ENCODE data around the gene CNGA1. TPM values are rescaled to one million over a fixed set of nuclear protein-coding genes. Genes with fewer than 3 reads are reported as not detected.

CNGA1 gene
- total RNA-seq, 1 donor from 2014 or later: not detected

DNA sequence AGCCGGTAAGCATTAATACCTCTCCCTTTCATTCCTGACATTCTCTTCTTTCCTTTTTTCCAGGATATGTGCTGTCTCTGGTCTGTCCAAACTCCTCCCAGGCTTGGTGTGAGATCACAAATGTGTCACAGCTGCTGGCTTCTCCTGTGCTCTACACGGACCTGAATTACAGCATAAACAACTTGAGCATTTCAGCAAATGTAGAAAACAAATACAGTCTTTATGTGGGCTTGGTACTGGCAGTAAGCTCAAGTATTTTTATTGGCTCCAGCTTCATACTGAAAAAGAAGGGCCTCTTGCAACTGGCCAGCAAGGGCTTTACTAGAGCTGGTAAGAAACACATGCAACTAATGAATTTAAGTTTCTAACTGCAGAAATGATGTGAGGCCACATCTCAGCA, 8.5 kb upstream of the CNGA1 start:
- TF ChIP-seq, protein P1, sequence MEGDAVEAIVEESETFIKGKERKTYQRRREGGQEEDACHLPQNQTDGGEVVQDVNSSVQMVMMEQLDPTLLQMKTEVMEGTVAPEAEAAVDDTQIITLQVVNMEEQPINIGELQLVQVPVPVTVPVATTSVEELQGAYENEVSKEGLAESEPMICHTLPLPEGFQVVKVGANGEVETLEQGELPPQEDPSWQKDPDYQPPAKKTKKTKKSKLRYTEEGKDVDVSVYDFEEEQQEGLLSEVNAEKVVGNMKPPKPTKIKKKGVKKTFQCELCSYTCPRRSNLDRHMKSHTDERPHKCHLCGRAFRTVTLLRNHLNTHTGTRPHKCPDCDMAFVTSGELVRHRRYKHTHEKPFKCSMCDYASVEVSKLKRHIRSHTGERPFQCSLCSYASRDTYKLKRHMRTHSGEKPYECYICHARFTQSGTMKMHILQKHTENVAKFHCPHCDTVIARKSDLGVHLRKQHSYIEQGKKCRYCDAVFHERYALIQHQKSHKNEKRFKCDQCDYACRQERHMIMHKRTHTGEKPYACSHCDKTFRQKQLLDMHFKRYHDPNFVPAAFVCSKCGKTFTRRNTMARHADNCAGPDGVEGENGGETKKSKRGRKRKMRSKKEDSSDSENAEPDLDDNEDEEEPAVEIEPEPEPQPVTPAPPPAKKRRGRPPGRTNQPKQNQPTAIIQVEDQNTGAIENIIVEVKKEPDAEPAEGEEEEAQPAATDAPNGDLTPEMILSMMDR (IDR thresholded peaks at IDR 0.05; ENCODE audit: partially characterized antibody, unreplicated experiment): no peak
- H3K36me3 Mint-ChIP-seq (ENCODE audit: unreplicated experiment): no peaks in the 10 kb centered on the region

DNA sequence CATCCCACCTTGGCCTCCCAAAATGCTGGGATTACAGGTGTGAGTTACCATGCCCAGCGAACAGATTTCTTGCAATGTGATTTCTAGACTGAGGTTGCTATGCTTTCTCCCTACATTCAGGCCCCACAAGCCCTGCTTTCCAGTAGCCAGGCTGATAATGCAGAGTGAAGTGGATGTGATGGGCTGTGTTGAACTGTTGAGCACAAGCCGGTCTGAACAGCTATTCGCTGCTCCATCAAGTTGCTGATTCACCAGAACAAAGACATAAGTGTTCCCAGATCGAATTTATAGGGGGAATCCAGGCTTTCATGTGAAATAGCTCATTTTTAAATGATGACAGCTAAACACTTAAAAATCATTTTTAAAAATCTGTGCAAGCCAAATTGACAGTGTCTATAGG, 8.0 kb upstream of the CNGA1 start:
- no peaks in the 10 kb centered on the region for H3K27me3 Mint-ChIP-seq (ENCODE audit: unreplicated experiment)
- H3K27ac Mint-ChIP-seq (ENCODE audit: unreplicated experiment): no peak overlapping the region
- no peaks in the 10 kb centered on the region for H3K9me3 Mint-ChIP-seq (ENCODE audit: unreplicated experiment)
- TF ChIP-seq, protein P1 (IDR thresholded peaks at IDR 0.05; ENCODE audit: partially characterized antibody, unreplicated experiment): no peak
- no peak overlapping the region for H3K4me3 Mint-ChIP-seq (ENCODE audit: unreplicated experiment)
- H3K36me3 Mint-ChIP-seq (ENCODE audit: unreplicated experiment): no peaks in the 10 kb centered on the region
- no peak for DNase-seq
- peaks cover 4% of the 10 kb centered on the region for H3K4me1 Mint-ChIP-seq (ENCODE audit: low read depth, unreplicated experiment)

More for the DNA sequence above, 8.5 kb upstream of the CNGA1 start:
- Mint-ChIP-seq H3K27me3 (ENCODE audit: unreplicated experiment) (no peaks in the 10 kb centered on the region), H3K9me3 (ENCODE audit: unreplicated experiment) (no peaks in the 10 kb centered on the region), H3K4me1 (ENCODE audit: low read depth, unreplicated experiment) (peaks cover 4% of the 10 kb centered on the region), H3K4me3 (ENCODE audit: unreplicated experiment) (no peak overlapping the region), H3K27ac (ENCODE audit: unreplicated experiment) (no peak overlapping the region)
- no peak for DNase-seq

DNA sequence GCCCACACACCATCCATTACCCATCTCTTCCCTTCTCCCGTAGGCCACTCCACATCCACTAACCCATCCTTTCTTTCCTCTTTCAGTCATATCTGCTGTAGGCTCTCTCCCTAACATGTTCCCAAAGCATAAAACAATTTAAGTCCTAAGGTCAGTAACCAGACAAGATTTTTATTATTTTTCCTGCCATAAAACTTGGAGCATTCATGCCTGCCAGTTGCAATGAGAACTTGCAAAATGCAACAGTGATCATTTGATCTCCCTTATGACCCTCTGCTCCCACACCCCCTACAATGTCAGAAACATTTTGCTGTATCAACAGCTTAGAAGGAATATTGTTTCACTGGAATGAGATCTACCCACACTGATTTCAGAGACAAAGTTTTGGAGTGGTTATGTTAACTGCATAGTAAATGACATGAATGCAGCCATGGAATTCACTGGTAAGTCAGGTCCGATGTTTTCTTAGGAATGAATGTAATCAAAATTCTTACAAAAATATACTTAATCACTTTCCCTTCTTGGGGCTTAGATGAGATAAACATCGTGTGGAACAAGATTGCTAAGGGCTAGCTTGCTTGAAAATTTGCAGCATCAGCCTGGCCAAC, 5.8 kb upstream of the CNGA1 start:
- Mint-ChIP-seq H3K4me3 (ENCODE audit: unreplicated experiment) (no peak overlapping the region), H3K36me3 (ENCODE audit: unreplicated experiment) (no peaks in the 10 kb centered on the region), H3K4me1 (ENCODE audit: low read depth, unreplicated experiment) (no peaks in the 10 kb centered on the region), H3K27me3 (ENCODE audit: unreplicated experiment) (peaks cover 2% of the 10 kb centered on the region), H3K27ac (ENCODE audit: unreplicated experiment) (no peak overlapping the region), H3K9me3 (ENCODE audit: unreplicated experiment) (no peaks in the 10 kb centered on the region)
- no peak for DNase-seq
- TF ChIP-seq, protein P1 (IDR thresholded peaks at IDR 0.05; ENCODE audit: partially characterized antibody, unreplicated experiment): no peak

DNA sequence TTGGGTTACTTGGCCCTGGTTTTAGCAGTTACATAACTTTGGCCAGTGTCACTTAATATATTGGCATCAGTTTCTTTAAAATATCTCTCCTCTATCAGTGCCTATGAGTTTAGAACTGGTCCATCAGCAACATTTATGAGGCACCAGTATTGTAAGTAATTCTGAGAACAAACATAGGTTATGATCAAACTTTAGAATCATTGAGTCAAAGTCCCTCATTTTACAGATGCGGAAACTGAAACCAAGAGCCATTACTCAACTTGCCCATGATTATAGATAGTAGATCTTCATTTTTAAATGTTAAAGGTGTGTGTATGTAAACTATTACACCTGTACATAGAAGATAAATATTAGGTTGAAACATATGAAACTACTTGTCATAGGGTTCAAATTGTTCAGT, 4.6 kb upstream of the CNGA1 start:
- Mint-ChIP-seq H3K36me3 (ENCODE audit: unreplicated experiment) (no peaks in the 10 kb centered on the region), H3K9me3 (ENCODE audit: unreplicated experiment) (no peaks in the 10 kb centered on the region), H3K4me1 (ENCODE audit: low read depth, unreplicated experiment) (peaks cover under 1% of the 10 kb centered on the region), H3K27ac (ENCODE audit: unreplicated experiment) (no peak overlapping the region), H3K27me3 (ENCODE audit: unreplicated experiment) (peaks cover 3% of the 10 kb centered on the region), H3K4me3 (ENCODE audit: unreplicated experiment) (no peak overlapping the region)
- DNase-seq: no peak
- TF ChIP-seq, protein P1 (IDR thresholded peaks at IDR 0.05; ENCODE audit: partially characterized antibody, unreplicated experiment): no peak

DNA sequence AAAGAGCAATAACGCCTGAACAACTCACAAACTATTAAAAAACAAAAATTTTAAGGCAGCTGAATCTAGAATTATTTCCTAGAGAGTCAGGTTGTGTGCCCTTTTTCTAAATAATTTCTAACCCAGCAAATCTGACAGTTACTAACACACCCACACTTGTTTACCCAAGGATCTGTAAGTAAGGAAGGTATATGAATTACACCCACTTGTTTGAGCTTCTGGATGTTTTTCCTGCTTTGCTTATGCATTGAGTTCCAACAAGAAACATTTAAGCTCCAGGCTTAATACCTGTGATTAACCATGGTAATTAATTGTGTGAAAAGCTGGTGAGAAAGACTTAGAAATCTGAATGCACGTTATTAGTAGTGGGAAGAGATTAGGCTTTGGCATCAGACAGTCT, 1.6 kb upstream of the CNGA1 start:
- no peak overlapping the region for H3K27ac Mint-ChIP-seq (ENCODE audit: unreplicated experiment)
- H3K27me3 Mint-ChIP-seq (ENCODE audit: unreplicated experiment): peaks cover 3% of the 10 kb centered on the region
- H3K4me3 Mint-ChIP-seq (ENCODE audit: unreplicated experiment): no peak overlapping the region
- H3K4me1 Mint-ChIP-seq (ENCODE audit: low read depth, unreplicated experiment): peaks cover 2% of the 10 kb centered on the region
- TF ChIP-seq, protein P1 (IDR thresholded peaks at IDR 0.05; ENCODE audit: partially characterized antibody, unreplicated experiment): no peak
- H3K9me3 Mint-ChIP-seq (ENCODE audit: unreplicated experiment): peaks cover 4% of the 10 kb centered on the region
- no peaks in the 10 kb centered on the region for H3K36me3 Mint-ChIP-seq (ENCODE audit: unreplicated experiment)
- DNase-seq: no peak
